Cerebellar nuclear complex (tissue), 1 donor: ENCODE measurements around the gene TMEM201.
"Not testable (repeated sequence)": the region's sequence is repeated elsewhere in the genome, so short reads cannot be mapped to it uniquely, and the experiment has no call there.

Experiments used
- DNase-seq, 2 experiments: peaks; one replicate each; lab custom pipeline; 2025; lab: John Stamatoyannopoulos, UW

Gene TMEM201

DNA sequence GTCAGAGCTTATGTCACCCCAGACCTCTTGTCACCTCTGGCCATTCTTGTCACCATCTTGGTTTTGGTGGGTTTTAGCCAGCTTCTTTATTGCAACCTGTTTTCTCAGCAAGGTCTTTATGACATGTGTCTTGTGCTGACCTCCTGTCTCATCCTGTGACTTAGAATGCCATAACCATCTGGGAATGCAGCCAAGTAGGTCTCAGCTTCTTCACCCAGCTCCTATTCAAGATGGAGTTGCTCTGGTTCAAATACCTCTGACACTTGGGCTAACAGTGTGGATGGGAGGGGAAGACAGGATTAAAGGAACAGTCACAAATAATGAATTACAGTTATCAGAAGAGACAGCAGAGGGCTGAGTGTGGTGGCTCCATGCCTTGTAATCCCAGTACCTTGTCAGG is 32.3 kb downstream of the TMEM201 start:
- DNase-seq = no peak

DNA sequence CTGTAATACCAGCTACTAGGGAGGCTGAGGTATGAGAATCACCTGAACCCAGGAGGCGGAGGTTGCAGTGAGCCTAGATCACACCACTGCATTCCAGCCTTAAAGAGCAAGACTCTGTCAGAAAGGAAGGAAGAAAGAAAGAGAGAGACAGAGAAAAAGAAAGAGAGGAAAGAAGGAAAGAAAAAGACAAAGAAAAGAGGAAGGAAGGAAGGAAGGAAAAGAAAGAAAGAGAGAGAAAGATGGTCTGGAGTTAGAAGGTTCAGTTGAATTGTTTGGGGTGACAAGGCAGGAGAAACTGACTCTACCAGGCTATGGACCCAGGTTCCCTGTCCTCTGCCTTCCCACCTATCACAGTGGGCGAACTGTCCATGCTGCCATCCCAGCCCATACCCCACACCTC is 35.4 kb downstream of the TMEM201 start:
- DNase-seq = no peak

DNA sequence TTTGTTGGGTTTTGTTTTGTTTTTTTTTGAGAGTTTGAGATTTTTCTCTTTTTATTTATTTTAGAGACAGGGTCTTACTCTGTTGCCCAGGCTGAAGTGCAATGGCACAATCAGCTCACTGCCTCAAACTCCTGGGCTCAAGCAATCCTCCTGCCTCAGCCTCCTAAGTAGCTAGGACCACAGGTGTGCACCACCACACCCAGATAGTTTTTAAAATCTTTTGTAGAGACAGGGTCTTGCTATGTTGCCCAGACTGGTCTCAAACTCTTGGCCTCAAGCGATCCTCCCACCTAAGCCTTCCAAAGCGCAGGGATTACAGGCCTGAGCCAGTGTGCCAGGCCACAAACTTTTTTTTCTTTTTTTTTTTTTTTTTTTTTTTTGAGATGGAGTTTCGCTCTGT is 36.3 kb downstream of the TMEM201 start:
- DNase-seq = not testable (repeated sequence)

DNA sequence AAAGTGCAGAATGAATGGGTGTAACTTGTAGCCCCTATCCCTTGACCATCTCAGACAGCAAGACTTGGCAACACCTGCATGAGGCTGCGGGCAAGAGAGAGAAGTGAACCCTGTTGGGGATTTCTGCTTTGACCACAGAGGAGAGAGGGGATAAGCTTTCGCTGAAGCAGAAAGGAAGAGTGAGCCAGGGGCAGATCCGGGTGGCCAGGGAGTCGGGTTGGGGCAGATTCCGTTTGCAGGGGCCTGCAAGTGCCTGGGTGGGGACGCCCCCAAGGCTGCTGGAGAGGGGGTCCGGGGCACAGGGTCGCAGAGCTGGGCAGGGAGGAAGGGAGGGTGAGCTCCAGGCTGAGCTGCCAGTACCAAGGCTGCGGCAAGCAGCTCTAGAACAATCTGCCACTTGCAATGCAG is 37.5 kb downstream of the TMEM201 start:
- no peak for DNase-seq

DNA sequence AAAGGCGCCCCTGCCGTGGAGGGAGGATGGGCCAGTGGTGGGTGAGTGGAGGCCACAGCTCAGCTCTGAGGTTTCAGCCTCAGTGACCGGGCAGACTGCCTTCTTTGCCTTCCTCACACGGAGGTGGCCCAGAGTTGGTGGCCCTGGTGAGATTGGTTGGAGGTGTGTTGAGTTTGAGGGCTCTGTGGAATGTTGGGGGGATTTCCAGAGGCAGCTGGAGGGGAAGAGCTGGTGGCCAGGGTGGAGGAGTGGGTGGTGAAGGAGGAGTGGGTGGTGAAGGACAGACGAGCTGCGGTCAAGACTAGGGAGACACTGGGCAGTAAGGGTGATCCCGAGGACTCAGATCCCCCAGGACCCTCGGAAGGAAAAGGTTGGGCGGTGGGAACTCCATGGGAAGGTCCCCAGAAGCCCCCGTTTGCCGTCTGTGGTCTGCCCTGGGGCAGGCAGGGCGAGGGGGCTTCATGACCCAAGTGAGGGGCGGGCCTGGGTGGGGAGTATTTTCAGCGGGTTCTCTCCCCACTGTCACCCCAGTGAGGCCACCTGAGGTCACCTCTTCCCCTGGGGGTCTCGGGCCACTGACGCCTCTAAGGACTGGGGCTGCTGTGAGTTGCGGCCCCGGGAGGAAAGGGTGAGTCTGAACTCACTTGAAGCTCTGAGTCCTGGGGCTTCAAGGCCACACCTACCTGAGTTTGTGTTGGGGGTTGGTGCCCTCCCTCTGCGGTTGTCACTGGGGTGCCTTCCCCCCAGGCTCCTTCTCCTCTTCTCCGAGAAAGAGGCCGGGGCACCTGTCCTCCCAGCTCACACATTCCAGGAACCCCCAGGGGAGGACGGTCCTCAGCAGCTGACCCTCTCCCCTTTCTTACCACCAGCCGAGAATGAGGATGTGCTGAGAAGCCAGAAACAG is 40.1 kb downstream of the TMEM201 start:
- no peak for DNase-seq

DNA sequence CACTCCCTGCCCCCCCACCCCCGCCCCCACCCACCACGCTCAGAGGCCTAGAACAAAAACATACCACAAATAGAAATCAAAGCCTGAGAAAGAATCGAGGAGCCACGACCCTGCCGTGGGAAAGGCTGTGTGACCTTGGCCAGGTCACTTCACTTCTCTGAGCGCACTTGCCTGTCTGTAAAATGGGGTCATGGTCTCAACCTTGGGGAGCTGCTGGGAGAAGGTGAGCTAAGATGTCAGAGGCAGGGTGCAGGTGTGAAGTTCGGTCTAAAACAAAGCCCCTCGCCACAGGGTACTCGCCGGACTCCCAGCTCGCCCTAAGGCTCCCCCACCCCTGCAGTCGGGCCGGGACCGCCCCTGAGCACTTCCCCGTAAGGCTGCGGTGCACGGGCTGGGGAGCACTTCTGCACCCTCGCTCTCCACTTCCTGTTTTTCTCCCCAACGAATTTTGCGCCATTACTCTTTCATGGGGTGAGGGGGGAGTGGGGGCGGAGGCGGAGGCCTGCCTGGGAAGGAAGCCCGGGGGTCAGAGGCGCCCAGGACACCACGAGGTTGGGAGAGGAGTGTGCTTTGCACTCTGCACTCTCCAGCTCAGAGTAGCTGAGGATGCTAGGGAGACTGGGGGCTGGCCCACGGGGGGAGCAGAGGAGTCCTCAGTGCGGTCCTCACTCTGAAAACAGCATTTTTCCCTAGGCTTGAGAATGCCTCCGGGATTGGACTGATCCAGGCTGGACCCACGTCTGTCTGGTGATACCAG is 40.9 kb downstream of the TMEM201 start:
- no peak for DNase-seq

DNA sequence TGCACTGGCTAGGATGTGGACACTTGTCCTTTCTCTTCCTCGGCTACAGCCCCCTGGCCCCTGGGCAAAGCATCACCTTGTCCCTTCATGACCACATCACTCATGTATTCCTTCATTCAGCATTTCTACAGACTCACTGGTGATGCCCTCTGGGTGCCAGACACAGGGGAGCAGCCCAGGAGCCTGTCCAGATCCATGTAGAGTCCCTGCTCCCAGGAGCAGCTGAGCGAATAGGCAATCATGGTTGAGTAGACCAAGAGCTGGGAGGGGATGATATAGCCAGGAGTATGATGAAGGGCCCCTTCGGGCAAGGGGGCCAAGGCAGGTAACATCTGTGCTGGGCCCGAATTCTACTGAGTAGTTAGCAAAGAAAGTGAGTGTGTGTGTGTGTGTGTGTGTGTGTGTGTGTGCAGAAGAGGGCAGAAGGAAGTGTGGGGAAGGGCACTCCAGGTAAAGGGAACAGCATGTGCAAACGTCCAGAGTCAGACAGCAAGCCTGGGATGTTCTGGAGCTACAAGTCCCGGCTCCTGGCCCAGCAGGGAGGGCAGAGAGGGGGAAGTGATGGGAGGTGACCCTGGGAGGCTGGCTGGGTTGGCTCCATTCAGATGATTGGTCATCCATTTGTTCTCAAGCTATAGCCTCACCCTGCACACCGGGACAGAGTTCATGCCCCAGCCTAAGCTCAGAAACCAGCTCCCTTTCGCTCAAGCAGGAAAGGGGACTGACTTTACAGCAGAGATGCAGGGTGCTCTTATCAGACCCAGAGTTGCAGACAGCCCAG is 41.8 kb downstream of the TMEM201 start:
- DNase-seq = no peak

DNA sequence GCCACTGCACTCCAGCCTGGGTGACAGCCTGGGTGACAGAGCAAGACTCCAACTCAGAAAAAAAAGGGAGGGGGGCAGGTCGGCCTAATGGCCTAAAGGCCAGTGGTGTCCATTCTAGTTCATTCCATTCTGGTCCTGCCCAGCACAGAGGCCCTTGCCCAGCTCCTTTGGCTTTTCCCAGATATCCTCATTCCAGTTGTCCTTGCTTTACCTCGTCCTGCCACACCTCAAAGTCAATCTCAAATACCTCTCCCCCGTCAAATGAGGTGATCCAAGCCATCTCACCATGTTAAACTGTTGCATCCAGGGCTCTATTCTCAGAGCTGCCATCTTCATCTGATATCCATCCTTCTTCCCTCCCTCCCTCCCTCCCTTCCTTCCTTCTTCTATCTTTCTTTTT is 42.9 kb downstream of the TMEM201 start:
- DNase-seq = no peak

DNA sequence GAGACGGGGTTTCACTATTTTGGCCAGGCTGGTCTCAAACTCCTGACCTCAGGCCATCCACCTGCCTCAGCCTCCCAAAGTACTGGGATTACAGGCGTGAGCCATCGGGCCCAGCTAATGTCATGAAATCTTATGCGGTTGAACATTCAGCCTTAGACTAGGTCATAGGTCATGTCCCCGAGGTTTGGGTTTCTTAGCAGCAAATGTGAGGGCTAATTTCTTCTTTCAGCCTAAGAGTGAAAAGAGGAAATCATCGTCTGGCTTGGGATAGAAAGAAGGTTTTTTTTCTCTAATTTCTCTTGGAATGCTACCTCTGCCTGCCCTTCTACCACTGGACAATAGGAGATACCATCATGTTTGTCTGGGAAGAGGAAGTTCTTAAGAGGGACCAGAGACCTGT is 44.8 kb downstream of the TMEM201 start:
- no peak for DNase-seq

DNA sequence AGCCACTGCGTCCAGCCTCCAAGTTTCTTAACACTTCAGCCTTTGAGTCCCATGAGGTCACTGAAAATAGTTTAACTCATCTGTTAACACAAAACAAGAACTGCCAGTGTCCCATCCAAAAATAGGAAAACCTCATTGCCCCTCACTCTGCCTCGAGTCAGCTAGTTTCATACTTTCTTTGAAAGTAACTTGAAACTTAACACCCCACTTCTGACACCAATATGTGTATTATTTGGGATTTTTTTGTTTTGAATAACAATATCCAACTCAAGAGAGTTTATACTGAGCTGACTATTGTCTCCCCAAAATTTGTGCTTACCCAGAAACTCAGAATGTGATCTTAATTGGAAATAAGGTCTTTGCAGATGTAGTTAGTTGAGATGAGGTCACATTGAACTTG is 45.9 kb downstream of the TMEM201 start:
- DNase-seq = no peak

DNA sequence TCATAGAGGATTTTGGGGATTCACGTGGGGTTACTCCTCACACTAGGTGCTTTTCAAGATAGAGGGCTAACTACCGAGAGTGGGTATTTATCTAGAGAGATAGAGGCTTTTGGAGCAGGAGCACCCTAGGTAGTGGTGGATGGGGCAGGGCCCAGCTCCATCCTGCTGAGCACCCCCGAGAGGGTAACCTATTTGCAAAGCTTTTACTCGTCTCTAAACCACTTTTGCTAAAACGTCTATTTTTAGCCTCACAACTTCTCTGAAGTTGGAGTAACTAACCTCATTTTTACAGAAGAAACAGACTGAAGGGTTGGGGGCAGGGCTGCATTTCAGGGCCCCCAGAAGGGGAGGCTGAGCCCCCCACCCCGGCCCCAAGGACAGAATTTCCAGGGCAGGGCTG is 50.5 kb downstream of the TMEM201 start:
- DNase-seq = no peak

DNA sequence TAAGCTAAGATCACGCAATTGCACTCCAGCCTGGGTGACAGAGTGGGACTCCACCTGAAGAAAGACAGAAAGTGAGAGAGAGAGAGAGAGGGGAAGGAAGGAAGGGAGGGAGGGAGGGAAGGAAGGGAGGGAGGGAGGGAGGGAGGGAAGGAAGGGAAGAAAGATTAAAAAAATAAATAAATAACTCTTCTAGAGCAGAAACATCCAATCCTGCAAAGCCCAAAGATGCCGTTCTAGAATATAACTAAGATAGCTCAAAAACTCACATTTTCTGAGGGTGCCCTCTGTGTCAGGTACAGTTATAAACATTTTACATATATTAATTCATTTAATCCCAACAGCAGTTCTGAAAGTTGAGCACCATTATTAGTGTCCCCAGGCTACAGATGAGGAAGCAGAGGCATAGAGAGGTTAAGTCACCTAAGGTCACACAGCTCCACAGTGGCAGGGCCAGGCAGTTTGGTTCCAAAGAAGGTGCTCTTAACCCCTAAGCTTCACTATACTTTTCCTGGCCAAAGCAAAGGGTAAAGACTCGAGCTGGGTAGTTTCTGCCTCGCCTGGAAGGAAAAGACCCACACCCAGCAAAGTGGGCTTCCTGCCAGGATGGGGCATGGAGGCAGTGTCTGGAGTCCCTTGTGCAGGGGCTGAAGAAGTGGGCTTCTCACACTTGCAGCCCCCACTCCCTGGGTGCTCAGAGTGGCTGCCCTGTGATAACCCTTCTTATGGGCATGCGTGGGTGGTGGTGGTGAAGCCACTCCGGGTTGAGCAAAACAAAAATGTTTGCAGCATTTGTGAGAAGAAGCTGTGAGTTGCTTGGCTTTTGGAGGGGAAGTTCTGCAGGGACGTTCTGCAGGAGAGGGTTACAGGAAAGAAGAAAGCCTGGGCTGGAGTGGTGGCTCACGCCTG is 54.9 kb downstream of the TMEM201 start:
- no peak for DNase-seq

DNA sequence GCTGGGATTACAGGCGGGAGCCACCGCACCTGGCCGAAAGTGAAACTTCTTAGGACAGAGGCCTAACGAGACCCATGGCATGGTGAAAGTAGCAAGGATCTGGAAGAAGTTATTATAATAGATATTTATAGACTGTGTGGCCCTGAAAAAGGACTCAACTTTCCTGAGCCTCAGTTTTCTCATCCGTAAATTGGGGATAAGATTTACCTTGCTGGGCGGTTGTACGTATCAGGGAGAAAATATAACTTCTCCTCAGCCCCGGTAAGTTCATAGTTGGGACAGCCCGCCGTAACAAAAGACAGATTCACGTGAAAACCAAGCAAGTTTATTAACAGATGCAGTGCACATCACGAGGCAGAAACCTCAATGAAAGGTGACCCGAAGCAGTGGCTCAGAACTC is 57.3 kb downstream of the TMEM201 start:
- DNase-seq = no peak

DNA sequence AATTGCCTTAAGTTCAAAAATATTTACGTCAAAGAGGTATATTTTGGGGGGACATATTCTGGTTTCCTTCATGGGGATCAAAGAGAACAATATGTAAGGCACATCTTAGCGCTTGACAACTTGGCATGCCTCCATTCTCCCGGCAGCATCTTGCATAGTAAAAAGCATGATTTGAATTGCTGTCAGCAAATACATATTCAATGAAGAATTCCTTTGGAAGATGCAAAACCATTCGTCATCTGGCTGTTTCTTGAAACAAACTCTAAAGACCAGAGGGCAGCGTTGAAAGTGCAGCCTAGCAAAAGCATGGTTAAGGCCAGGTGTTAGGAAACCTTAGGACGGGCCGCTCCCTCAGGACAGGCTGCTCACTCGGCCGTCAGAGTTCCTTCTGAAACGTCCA is 59.5 kb downstream of the TMEM201 start:
- no peak for DNase-seq

DNA sequence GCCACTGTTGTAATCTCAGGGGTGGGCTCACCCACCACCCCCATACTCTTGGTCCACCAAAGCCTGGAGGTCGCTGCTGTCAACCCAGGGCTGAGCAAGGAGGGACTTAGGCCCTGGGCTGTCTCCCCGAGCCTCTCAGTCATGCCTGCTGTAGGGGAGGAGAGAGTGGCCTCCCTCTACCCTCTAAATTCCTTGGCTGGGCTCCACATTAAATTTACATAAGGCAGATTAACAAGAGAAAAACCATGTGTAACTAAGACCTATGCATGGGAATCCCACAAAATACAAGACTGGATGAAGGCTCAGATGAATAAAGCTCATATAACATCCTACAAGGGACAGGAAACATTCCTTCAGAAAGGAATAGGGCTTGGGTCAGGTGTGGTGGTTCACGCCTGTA is 61.1 kb downstream of the TMEM201 start:
- DNase-seq = no peak

DNA sequence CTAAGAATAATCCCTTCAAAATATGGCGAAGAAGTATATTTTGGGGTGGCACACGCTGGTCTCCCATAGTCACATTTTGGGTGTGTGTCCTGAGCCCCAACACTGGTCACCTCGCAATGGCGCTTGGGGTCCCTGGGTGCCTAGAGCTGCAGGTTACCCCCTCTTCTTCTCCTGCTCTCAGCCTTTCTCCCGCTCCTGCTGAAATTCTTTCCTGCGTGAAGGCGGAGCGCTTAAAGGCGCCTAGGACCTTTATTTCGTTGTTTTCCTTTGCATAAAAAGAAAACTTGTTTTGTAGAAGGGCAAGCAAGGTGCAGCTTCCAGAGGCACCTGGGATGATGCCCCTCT is 62.5 kb downstream of the TMEM201 start:
- DNase-seq = no peak

DNA sequence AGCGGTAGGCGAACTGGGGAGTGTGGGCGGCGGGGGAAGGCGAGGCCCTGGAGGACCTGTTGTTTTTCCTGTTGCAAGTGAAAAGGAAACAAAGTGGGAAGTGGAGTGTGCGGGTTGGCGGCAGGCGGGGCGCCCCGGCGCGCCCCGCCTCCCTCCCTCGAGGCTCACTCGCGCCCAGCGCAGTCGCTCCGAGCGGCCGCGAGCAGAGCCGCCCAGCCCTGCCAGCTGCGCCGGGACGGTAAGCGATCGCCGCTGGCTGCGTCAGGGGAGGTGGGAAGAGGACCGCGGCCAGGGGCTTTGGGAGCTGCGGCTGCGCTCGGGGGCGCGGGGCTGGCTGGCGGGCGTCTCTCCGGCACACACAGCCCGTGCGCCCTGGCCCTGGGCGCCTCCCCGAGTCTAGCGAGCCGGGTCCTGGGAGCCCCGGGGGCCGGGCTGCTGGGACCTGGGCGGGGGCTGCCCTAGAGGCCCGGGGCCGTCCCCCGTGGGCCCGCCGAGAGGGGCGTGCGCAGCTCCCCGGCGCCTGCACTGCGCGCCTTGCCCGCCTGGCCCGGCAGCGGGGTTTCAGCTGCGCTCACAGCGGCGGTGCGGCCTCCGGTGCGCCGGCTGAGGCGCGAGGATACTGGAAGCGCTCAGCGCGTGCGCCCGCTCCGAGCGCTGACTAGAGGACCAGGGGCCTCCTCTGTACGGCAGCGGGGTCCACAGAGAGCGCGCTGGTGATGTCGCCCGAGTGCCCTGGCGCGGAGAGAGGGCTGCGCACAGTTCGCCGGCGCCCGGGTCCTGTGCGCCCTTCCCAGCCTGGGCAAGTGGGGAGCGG is 63.1 kb downstream of the TMEM201 start, which contains the start of gene PIK3CD:
TSS of gene PIK3CD (plus strand) at position 167 of the 814 bp plus-strand sequence. CDS start 58,725 bp downstream, outside the sequence.
- no peak for DNase-seq

DNA sequence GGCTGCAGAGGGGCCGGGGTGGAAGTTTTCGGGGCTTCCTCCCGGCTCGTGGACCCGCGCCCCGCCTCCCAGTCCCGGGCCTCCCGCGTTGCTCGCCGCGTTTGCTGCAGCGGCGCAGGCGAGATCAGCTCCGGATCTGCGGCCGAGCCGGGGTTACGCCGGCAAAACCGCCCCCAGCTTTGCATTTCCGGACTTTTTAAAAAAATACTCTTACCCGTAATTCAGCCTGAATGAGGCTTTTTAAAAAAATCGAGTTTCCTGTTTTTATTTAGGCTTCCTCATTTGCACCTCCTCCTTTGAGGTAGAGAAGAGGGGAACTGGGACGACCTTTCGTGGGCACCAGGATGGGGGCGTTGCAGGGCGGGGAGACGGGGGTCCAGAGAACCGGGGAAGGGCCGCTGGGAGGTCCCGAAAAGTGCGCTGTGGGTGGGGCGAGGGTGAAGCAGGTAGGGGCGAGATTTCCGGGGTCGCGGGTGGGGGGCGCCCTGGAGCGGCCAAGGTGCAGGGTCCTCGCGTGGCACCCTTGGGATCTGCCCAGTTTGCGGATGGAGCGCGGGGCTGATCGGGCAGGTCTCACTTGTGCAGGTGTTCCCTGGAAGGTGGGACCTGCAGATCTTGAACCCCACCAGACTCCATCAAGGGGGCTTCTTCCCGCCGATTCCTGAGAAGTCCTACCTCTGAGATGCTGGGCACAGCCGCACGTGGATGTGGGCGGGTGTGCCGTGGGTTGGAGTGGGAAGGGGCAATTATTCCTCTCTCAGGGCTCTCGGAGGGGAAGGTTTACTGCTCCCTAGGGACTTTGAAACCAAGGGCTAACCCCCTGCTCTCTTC is 63.9 kb downstream of the TMEM201 start:
- DNase-seq = no peak

DNA sequence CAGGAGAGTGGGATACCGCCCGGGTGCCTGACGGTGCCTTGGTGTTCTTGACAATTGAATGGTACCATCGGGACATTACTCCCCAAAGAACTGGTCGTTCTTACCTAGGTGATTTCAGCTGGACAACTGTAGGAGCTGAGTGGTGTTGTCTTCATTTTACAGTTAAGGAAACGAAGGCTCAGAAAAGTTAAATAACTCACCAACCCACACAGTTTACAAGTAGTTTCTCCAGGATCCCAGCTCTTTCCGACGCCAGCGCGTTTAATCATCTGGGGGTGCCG is 64.4 kb downstream of the TMEM201 start:
- no peak for DNase-seq

DNA sequence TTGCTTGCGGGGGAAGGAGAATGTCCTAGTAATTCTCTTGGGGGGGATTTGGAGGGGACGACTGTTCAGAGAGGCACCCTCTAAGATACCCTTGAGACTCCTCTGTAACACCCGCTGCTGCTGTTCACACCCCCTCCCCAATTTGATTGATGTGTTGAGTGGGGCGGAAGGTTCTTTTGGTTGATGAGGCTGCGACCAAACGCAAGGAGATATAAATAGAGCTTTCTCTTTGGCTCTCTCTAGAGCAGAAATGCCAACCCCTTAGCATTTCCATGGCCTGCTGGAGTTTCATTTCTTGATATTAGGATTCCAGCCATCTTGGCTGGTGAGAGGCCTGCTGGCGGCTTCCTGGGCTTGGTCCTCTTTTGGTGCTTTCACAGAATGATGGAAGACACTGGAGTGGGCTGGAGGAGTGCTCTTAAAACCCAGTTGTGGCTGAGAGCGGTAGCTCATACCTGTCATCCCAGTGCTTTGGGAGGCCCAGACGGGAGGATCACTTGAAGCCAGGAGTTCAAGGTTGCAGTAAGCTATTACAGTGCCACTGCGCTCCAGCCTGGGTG is 64.9 kb downstream of the TMEM201 start:
- DNase-seq = no peak
